Measurements from ENCODE around the gene ASXL1.

ASXL1 gene

GRCh38 chr20:32411955-32412706 is 54.0 kb downstream of the ASXL1 start:
- no peak for DNase-seq

GRCh38 chr20:32415494-32415893 is 57.4 kb downstream of the ASXL1 start:
- no peak for DNase-seq

GRCh38 chr20:32416206-32416605 is 58.1 kb downstream of the ASXL1 start:
- no peak for DNase-seq

GRCh38 chr20:32418376-32418775 is 60.2 kb downstream of the ASXL1 start:
- no peak for DNase-seq

- no peak for DNase-seq
These were observed 63.2 kb downstream of the ASXL1 start for GRCh38 chr20:32421290-32421689.

GRCh38 chr20:32427996-32428395 is 69.9 kb downstream of the ASXL1 start:
- no peak for DNase-seq

- no peak for DNase-seq
These were observed 71.2 kb downstream of the ASXL1 start for GRCh38 chr20:32429343-32429742.

GRCh38 chr20:32429745-32430360 is 71.7 kb downstream of the ASXL1 start:
- no peak for DNase-seq

GRCh38 chr20:32431457-32431856 is 73.3 kb downstream of the ASXL1 start:
- no peak for DNase-seq

- peak; percentile 42 for DNase-seq
These were observed 74.1 kb downstream of the ASXL1 start for GRCh38 chr20:32432277-32432676.

GRCh38 chr20:32433311-32434021 is 75.3 kb downstream of the ASXL1 start:
- no peak for DNase-seq

- DNase-seq: no peak
These were observed 76.3 kb downstream of the ASXL1 start for GRCh38 chr20:32434434-32434833.

- DNase-seq: no peak
These were observed 77.4 kb downstream of the ASXL1 start for GRCh38 chr20:32435449-32436107.

- DNase-seq: no peak
These were observed 78.2 kb downstream of the ASXL1 start for GRCh38 chr20:32436142-32436861.

GRCh38 chr20:32436968-32437367 is 78.8 kb downstream of the ASXL1 start:
- DNase-seq: no peak

GRCh38 chr20:32437391-32438074 is 79.4 kb downstream of the ASXL1 start:
- no peak for DNase-seq

GRCh38 chr20:32438331-32438858 is 80.3 kb downstream of the ASXL1 start:
- DNase-seq: no peak

- no peak for DNase-seq
These were observed 81.2 kb downstream of the ASXL1 start for GRCh38 chr20:32439132-32439829.

- DNase-seq: no peak
These were observed 82.1 kb downstream of the ASXL1 start for GRCh38 chr20:32440069-32440757.

GRCh38 chr20:32440758-32441078 is 82.6 kb downstream of the ASXL1 start:
- no peak for DNase-seq

- DNase-seq: no peak
These were observed 83.5 kb downstream of the ASXL1 start for GRCh38 chr20:32441638-32442037.
